SK-N-MC (cell line): ENCODE data around the gene RNU1-4.
"Not testable (repeated sequence)": the region's sequence is repeated elsewhere in the genome, so short reads cannot be mapped to it uniquely, and the experiment has no call there.

Experiments used
- EZH2 ChIP-seq: fragments of 200-600 bp; sonication (generic); IDR thresholded peaks from one replicate; pipeline ENCODE4 v1.6.1; 2017; ENCODE audit warnings: antibody characterized with exemption
- FOXP2 ChIP-seq: optimal IDR thresholded peaks from 2 replicates; pipeline ENCODE3; 2011; ENCODE audit warnings: mild to moderate bottlenecking, moderate library complexity; ENCODE audit not compliant: insufficient read depth; ENCODE audit errors: extremely low read length, control extremely low read depth
- POLR2AphosphoS5 ChIP-seq: IDR thresholded peaks from 2 replicates; pipeline ENCODE4 v1.6.1; 2012; ENCODE audit warnings: mild to moderate bottlenecking, low read depth, low read length, borderline replicate concordance

- TF ChIP-seq POLR2AphosphoS5, FOXP2, EZH2: not testable (repeated sequence)
Observed at GRCh38 chr1:16779525-16779924, 39.2 kb downstream of the RNU1-4 start.
